ENCODE measurements around the gene RPL38. TPM values are rescaled to one million over a fixed set of nuclear protein-coding genes. Genes with fewer than 3 reads are reported as not detected.

RPL38 gene
- total and polyA plus RNA-seq, 2 donors (not counting 1 experiment from before 2014, with no cell fraction given), result 722 to 1,550 TPM

DNA sequence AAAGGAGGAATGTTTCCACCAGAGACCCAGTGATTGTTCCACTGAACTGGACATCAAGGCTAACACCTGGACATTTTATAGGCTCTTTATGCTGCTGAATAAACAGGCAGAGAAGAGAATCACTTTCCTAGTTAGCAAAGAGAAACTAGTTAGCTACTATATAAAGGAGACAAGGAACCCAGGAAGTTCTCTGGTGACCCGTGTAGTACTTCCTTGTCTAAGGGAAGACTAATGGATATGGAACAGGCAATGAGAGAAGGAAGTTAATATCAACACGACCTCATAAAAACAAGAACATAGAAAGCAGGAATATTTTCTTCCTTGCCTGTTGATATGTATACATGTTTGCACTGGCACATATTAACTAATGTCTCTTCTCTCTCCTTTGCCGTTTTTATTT lies 30.8 kb upstream of the RPL38 start:
- ATAC-seq (ENCODE audit: low read depth), result no peak
- DNase-seq, result no peak
- H3K4me1 Mint-ChIP-seq, result no peaks in the 10 kb centered on the region
- H3K79me2 ChIP-seq (ENCODE audit: control insufficient read depth, insufficient read depth, low read length), result no peaks in the 10 kb centered on the region
- no peaks in the 10 kb centered on the region for H3K36me3 ChIP-seq (replicated peaks in 1 of 2; ENCODE audit: control extremely low read depth in 1 of 2, control insufficient read depth in 1 of 2, extremely low read depth in 1 of 2, insufficient read depth in 2 of 2, low read length in 1 of 2)
- no peak overlapping the region for H2AFZ ChIP-seq (ENCODE audit: insufficient read depth, low read depth, low read length, poor library complexity, severe bottlenecking)
- CTCF ChIA-PET, result no interaction called here
- WGBS (ENCODE audit: insufficient coverage), result no CpG with 5 or more reads among the region's 3 CpGs
- H3K27ac ChIP-seq (ENCODE audit: low read length in 2 of 2), result no peak overlapping the region
- H3K27me3 ChIP-seq (replicated peaks in 1 of 4; ENCODE audit: control extremely low read depth in 1 of 4, control insufficient read depth in 3 of 4, insufficient read depth in 4 of 4, low read length in 3 of 4), result peaks cover 0 to 14% (median 3%) of the 10 kb centered on the region in 4 experiments
- intact Hi-C loops (cut with micrococcal nuclease), result no loop called here
- no peak overlapping the region for H3K4me2 ChIP-seq (replicated peaks; ENCODE audit: low read depth, low read length, poor library complexity, severe bottlenecking)
- H3K4me1 ChIP-seq (ENCODE audit: control insufficient read depth in 2 of 2, insufficient read depth in 2 of 2, low read length in 2 of 2), result no peaks in the 10 kb centered on the region
- H3K9me3 ChIP-seq (ENCODE audit: control extremely low read depth in 1 of 3, control insufficient read depth in 2 of 3, insufficient read depth in 1 of 3, low read length in 2 of 3), result peaks cover 0 to 9% (median 0%) of the 10 kb centered on the region in 3 donors
- no peaks in the 10 kb centered on the region for H3K9me3 Mint-ChIP-seq (ENCODE audit: insufficient read depth)
- no peak overlapping the region for H3K4me3 Mint-ChIP-seq
- H3K27ac Mint-ChIP-seq, result no peak overlapping the region
- POLR2A ChIA-PET, result no interaction called here
- no peak overlapping the region for H3K4me3 ChIP-seq (ENCODE audit: control extremely low read depth in 1 of 5, extremely low read depth in 1 of 5, insufficient read depth in 1 of 5, low read depth in 2 of 5, low read length in 4 of 5)
- no peaks in the 10 kb centered on the region for H4K20me1 ChIP-seq (ENCODE audit: control insufficient read depth, insufficient read depth, low read length, poor library complexity, severe bottlenecking)
- no peak for TF ChIP-seq EZH2 (IDR thresholded peaks at IDR 0.05; ENCODE audit: borderline replicate concordance, insufficient read depth, low read depth, low read length, poor library complexity, severe bottlenecking)
- TF ChIP-seq CTCF (IDR thresholded peaks at IDR 0.05), result no peak
- peaks cover 41% of the 10 kb centered on the region for H3K27me3 Mint-ChIP-seq
- no peak overlapping the region for H3K9ac ChIP-seq (ENCODE audit: low read length)

GRCh38 chr17:74176546-74177001 lies 26.9 kb upstream of the RPL38 start:
- DNase-seq (peak; percentile 41), ATAC-seq (ENCODE audit: low read depth) (no peak)
- Histone ChIP-seq H4K20me1 (ENCODE audit: control insufficient read depth, insufficient read depth, low read length, poor library complexity, severe bottlenecking) (no peaks in the 10 kb centered on the region), H3K9me3 (ENCODE audit: control extremely low read depth in 1 of 3, control insufficient read depth in 2 of 3, insufficient read depth in 1 of 3, low read length in 2 of 3) (peaks cover 0 to 13% (median 0%) of the 10 kb centered on the region in 3 donors), H3K79me2 (ENCODE audit: control insufficient read depth, insufficient read depth, low read length) (no peaks in the 10 kb centered on the region), H3K27me3 (replicated peaks in 1 of 4; ENCODE audit: control extremely low read depth in 1 of 4, control insufficient read depth in 3 of 4, insufficient read depth in 4 of 4, low read length in 3 of 4) (peaks cover 0 to 20% (median 2%) of the 10 kb centered on the region in 4 experiments), H3K4me1 (ENCODE audit: control insufficient read depth in 2 of 2, insufficient read depth in 2 of 2, low read length in 2 of 2) (no peaks in the 10 kb centered on the region), H2AFZ (ENCODE audit: insufficient read depth, low read depth, low read length, poor library complexity, severe bottlenecking) (no peak overlapping the region), H3K4me2 (replicated peaks; ENCODE audit: low read depth, low read length, poor library complexity, severe bottlenecking) (no peak overlapping the region), H3K36me3 (replicated peaks in 1 of 2; ENCODE audit: control extremely low read depth in 1 of 2, control insufficient read depth in 1 of 2, extremely low read depth in 1 of 2, insufficient read depth in 2 of 2, low read length in 1 of 2) (no peaks in the 10 kb centered on the region), H3K27ac (ENCODE audit: low read length in 2 of 2) (no peak overlapping the region), H3K4me3 (ENCODE audit: control extremely low read depth in 1 of 5, extremely low read depth in 1 of 5, insufficient read depth in 1 of 5, low read depth in 2 of 5, low read length in 4 of 5) (no peak overlapping the region), H3K9ac (ENCODE audit: low read length) (no peak overlapping the region)
- 54% methylated on average over 8 of the region's 10 CpGs for WGBS (ENCODE audit: insufficient coverage)
- Mint-ChIP-seq H3K4me3 (no peak overlapping the region), H3K27me3 (peaks cover 39% of the 10 kb centered on the region), H3K27ac (no peak overlapping the region), H3K4me1 (no peaks in the 10 kb centered on the region), H3K9me3 (ENCODE audit: insufficient read depth) (no peaks in the 10 kb centered on the region)
- TF ChIP-seq CTCF (IDR thresholded peaks at IDR 0.05) (peak; percentile 46), EZH2 (IDR thresholded peaks at IDR 0.05; ENCODE audit: borderline replicate concordance, insufficient read depth, low read depth, low read length, poor library complexity, severe bottlenecking) (no peak)
- intact Hi-C loops (cut with micrococcal nuclease), result loop anchor here (5.0 kb wide), 1 partner anchor 1449 kb away; no protein-coding TSS in a partner anchor
- ChIA-PET CTCF (interaction anchor here (0.7 to 1.4 kb wide), 2 partner anchors 464 to 746 kb away, joined by 3 to 7 read pairs; no protein-coding TSS in a partner anchor), POLR2A (no interaction called here)
